ENCODE results near the gene ZNF438.

The ZNF438 gene

DNA sequence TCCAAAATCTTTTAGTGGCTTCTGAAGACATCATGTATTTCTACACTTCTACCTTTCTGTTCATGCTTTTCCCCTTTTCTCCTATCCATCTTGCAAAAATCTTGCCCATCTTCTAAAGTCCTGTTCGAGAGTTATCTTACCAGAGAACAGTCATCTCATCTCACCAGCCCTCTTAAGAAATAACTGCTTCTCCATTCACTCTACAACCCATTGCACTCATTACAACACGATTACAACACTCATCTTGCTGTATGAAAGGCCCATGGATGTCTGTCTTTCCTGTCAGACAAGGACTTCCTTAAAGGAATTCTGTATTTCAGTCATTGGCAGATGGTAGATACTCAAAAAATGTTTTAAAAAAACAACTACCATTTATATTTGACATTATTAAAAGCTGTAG lies 30.8 kb downstream of the ZNF438 start:
- H3K27me3 ChIP-seq (ENCODE audit: insufficient read depth, poor library complexity, severe bottlenecking), result no peaks in the 10 kb centered on the region
- TF ChIP-seq, protein P1, sequence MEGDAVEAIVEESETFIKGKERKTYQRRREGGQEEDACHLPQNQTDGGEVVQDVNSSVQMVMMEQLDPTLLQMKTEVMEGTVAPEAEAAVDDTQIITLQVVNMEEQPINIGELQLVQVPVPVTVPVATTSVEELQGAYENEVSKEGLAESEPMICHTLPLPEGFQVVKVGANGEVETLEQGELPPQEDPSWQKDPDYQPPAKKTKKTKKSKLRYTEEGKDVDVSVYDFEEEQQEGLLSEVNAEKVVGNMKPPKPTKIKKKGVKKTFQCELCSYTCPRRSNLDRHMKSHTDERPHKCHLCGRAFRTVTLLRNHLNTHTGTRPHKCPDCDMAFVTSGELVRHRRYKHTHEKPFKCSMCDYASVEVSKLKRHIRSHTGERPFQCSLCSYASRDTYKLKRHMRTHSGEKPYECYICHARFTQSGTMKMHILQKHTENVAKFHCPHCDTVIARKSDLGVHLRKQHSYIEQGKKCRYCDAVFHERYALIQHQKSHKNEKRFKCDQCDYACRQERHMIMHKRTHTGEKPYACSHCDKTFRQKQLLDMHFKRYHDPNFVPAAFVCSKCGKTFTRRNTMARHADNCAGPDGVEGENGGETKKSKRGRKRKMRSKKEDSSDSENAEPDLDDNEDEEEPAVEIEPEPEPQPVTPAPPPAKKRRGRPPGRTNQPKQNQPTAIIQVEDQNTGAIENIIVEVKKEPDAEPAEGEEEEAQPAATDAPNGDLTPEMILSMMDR (IDR thresholded peaks at IDR 0.05; ENCODE audit: insufficient read depth, low read length), result no peak
- TF ChIP-seq POLR2AphosphoS5 (IDR thresholded peaks at IDR 0.05; ENCODE audit: low read depth), result peak; percentile 52; the same call in 1 of the 2 replicates
- TF ChIP-seq, protein P2, sequence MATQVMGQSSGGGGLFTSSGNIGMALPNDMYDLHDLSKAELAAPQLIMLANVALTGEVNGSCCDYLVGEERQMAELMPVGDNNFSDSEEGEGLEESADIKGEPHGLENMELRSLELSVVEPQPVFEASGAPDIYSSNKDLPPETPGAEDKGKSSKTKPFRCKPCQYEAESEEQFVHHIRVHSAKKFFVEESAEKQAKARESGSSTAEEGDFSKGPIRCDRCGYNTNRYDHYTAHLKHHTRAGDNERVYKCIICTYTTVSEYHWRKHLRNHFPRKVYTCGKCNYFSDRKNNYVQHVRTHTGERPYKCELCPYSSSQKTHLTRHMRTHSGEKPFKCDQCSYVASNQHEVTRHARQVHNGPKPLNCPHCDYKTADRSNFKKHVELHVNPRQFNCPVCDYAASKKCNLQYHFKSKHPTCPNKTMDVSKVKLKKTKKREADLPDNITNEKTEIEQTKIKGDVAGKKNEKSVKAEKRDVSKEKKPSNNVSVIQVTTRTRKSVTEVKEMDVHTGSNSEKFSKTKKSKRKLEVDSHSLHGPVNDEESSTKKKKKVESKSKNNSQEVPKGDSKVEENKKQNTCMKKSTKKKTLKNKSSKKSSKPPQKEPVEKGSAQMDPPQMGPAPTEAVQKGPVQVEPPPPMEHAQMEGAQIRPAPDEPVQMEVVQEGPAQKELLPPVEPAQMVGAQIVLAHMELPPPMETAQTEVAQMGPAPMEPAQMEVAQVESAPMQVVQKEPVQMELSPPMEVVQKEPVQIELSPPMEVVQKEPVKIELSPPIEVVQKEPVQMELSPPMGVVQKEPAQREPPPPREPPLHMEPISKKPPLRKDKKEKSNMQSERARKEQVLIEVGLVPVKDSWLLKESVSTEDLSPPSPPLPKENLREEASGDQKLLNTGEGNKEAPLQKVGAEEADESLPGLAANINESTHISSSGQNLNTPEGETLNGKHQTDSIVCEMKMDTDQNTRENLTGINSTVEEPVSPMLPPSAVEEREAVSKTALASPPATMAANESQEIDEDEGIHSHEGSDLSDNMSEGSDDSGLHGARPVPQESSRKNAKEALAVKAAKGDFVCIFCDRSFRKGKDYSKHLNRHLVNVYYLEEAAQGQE (IDR thresholded peaks at IDR 0.05; ENCODE audit: insufficient replicate concordance, low read depth), result peak; percentile 18
- peak; percentile 28; the same call in 1 of the 2 replicates for TF ChIP-seq SPI1 (IDR thresholded peaks at IDR 0.05; ENCODE audit: borderline replicate concordance, low read depth)
- H3K4me3 ChIP-seq (replicated peaks; ENCODE audit: insufficient read depth, low read length), result no peak overlapping the region
- DNase-seq (ENCODE audit: low read depth in 1 of 2, low spot score in 1 of 2), result peak; percentile 81 to 89
- H3K27ac ChIP-seq (replicated peaks), result peak overlapping the region; percentile 81

DNA sequence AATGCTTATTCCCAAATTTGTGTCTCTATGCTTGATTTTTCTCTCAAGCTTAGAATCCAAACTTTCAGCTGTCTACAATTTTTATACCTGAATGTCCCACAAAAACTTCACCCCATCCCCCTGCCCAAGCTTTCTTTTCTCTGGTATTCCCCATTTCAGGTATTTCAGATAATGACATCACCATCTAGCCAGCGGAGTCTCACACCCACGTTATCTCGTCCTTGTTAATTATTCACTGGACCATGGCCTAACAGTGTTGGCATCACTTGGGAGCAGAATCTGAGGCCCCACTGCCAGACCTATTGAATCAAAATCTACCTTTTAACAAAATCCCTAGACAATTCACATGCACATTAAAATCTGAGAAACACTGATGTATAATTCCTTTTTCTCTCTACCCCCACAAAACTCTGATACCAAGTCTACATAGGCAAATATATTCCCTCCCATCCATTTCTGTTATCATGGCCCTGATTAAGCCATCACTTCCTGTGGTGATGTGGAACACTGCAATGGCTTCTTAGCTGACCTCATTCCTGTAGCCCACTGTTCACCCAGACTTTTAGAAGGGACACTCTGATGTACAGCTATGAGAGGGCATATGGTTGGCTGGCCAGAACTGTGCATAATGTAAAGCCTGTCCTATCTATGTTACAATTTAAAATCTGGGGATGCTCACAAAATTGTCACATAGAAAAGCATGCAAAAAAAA lies 31.4 kb downstream of the ZNF438 start:
- no peak for TF ChIP-seq GABPA (IDR thresholded peaks at IDR 0.05; ENCODE audit: low read depth)
- TF ChIP-seq, protein P1 (IDR thresholded peaks at IDR 0.05; ENCODE audit: insufficient read depth, low read length), result no peak
- TF ChIP-seq POLR2AphosphoS5 (IDR thresholded peaks at IDR 0.05; ENCODE audit: low read depth), result no peak
- TF ChIP-seq, protein P2 (IDR thresholded peaks at IDR 0.05; ENCODE audit: insufficient replicate concordance, low read depth), result no peak
- TF ChIP-seq SPI1 (IDR thresholded peaks at IDR 0.05; ENCODE audit: borderline replicate concordance, low read depth), result no peak
- no peak overlapping the region for H3K4me3 ChIP-seq (replicated peaks; ENCODE audit: insufficient read depth, low read length)
- DNase-seq (ENCODE audit: low read depth in 1 of 2, low spot score in 1 of 2), result no peak
- peak overlapping the region; percentile 81 for H3K27ac ChIP-seq (replicated peaks)
- no peaks in the 10 kb centered on the region for H3K27me3 ChIP-seq (ENCODE audit: insufficient read depth, poor library complexity, severe bottlenecking)

DNA sequence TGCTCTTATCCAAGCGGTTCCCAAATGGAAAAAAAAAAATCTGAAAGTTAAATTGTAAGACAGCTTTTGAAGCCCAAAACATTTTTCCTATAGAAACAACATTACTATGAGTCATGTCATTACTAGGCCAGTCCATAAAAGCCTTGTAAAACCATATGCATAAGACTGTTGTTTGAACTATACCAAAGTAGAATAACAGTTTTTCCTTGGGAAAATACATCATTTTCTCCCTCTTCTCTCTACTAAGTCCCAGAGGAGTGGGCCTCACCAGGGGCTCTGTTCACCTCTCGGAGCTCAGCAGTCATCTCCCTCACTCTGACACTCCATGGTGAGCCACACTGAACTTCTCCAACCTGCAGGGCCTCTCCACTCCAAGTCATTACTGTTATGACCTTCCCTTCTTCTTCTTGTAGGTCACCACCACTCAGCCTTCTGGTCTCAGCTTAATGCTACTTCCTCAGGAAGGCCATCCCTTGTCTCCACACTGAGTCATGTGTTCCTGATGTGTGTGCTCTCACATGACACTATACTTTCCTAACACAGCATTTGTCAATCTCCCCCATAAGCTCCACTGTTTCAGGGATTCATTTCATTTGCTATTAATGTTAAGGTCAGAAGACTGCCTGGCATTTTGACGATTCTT lies 32.5 kb downstream of the ZNF438 start:
- no peaks in the 10 kb centered on the region for H3K27me3 ChIP-seq (ENCODE audit: insufficient read depth, poor library complexity, severe bottlenecking)
- peak overlapping the region; percentile 53 for H3K4me3 ChIP-seq (replicated peaks; ENCODE audit: insufficient read depth, low read length)
- peak overlapping the region; percentile 81 for H3K27ac ChIP-seq (replicated peaks)
- TF ChIP-seq POLR2AphosphoS5 (IDR thresholded peaks at IDR 0.05; ENCODE audit: low read depth) (peak; percentile 73), SPI1 (IDR thresholded peaks at IDR 0.05; ENCODE audit: borderline replicate concordance, low read depth) (peak; percentile 46; the same call in 1 of the 2 replicates), GABPA (IDR thresholded peaks at IDR 0.05; ENCODE audit: low read depth) (no peak)
- TF ChIP-seq, protein P2 (IDR thresholded peaks at IDR 0.05; ENCODE audit: insufficient replicate concordance, low read depth), result peak; percentile 22
- TF ChIP-seq, protein P1 (IDR thresholded peaks at IDR 0.05; ENCODE audit: insufficient read depth, low read length), result no peak
- DNase-seq (ENCODE audit: low read depth in 1 of 2, low spot score in 1 of 2), result peak; percentile 85 to 92
